GM12878 (cell line): ENCODE data around the gene PLP1. TPM values are rescaled to one million over a fixed set of nuclear protein-coding genes. Genes with fewer than 3 reads are reported as not detected.

ENCODE experiments used
- ATAC-seq: fragments of 200-7000 bp; cut with Tn5 transposase; 3 replicates; pipeline ENCODE4 v1.9.1; 2020; ENCODE audit warnings: mild to moderate bottlenecking, moderate library complexity
- Bru-seq: library from RNA; stranded (reverse); fragments of 400-500 nt; gene quantifications from one replicate; lab custom pipeline; 2021; lab: Mats Ljungman, UMichigan
- BruChase-seq, 2 experiments: library from RNA; stranded (reverse); fragments of 400-500 nt; gene quantifications; one replicate each; lab custom pipeline; 2021; lab: Mats Ljungman, UMichigan
- BruUV-seq: library from RNA; stranded (reverse); fragments of 400-500 nt; replicated peaks from 2 replicates; lab custom pipeline; 2021; lab: Mats Ljungman, UMichigan
- CTCF ChIA-PET: fragments of 300-600 bp; sonication (Branson Sonifier 250); formaldehyde crosslinking; extraction: SDS; loops from one replicate; lab custom pipeline; 2021; ENCODE audit warnings: inconsistent platforms; lab: Yijun Ruan, JAX
- POLR2A ChIA-PET: fragments of 350-600 bp; formaldehyde crosslinking; extraction: SDS; loops from one replicate; lab custom pipeline; 2021; ENCODE audit warnings: inconsistent platforms; lab: Charles Lee
- RAD21 ChIA-PET: fragments of 300-600 bp; sonication (Branson Sonifier 250); formaldehyde crosslinking; loops from one replicate; lab custom pipeline; 2023; ENCODE audit warnings: antibody characterized with exemption; ENCODE audit not compliant: unreplicated experiment; lab: Charles Lee
- SMC1A ChIA-PET: fragments of 300-600 bp; sonication (Branson Sonifier 250); formaldehyde crosslinking; loops from one replicate; lab custom pipeline; 2023; ENCODE audit not compliant: unreplicated experiment, uncharacterized antibody; lab: Charles Lee
- DNase-seq: peaks from one replicate; pipeline ENCODE4 v3.0.0-alpha.2; 2011; ENCODE audit warnings: low read depth, low spot score
- FAIRE-seq: peaks from 3 replicates; lab custom pipeline; 2011; peaks lifted over from hg19 to GRCh38; lab: Jason Lieb, UNC
- H2AFZ ChIP-seq: 2 replicates; pipeline ENCODE4 v1.6.0; 2011; ENCODE audit warnings: low read depth, low read length, control low read depth; ENCODE audit not compliant: control insufficient read depth
- H3K27ac ChIP-seq: 2 replicates; pipeline ENCODE4 v1.5.1; 2011; ENCODE audit warnings: control low read depth; ENCODE audit not compliant: control insufficient read depth, insufficient read depth
- H3K27me3 ChIP-seq, 2 experiments: replicated peaks in 1 of 2; 2 replicates each; pipeline versions ENCODE4 v1.6.0 to v1.6.1; 2011; ENCODE audit warnings: low read length in 1 of 2; ENCODE audit not compliant: control insufficient read depth in 2 of 2, insufficient read depth in 2 of 2
- H3K36me3 ChIP-seq, 2 experiments: 2 replicates each; pipeline ENCODE4 v1.5.1; 2011; ENCODE audit warnings: low read length in 1 of 2; ENCODE audit not compliant: control insufficient read depth in 2 of 2, insufficient read depth in 2 of 2
- H3K4me1 ChIP-seq: 2 replicates; pipeline ENCODE4 v1.6.1; 2011; ENCODE audit warnings: mild to moderate bottlenecking, low read length, moderate library complexity, mixed read lengths; ENCODE audit not compliant: control insufficient read depth, insufficient read depth
- H3K4me2 ChIP-seq: 2 replicates; pipeline ENCODE4 v1.6.0; 2011; ENCODE audit warnings: control low read depth; ENCODE audit not compliant: control insufficient read depth, insufficient read depth
- H3K4me3 ChIP-seq: fragments of 200-600 bp; sonication (generic); 2 replicates; pipeline ENCODE4 v1.5.1; 2016
- H3K79me2 ChIP-seq: 2 replicates; pipeline ENCODE4 v1.6.0; 2011; ENCODE audit warnings: low read length; ENCODE audit not compliant: control insufficient read depth, insufficient read depth
- H3K9ac ChIP-seq: 2 replicates; pipeline ENCODE4 v1.8.0; 2011; ENCODE audit warnings: low read length, control low read depth, mixed read lengths; ENCODE audit not compliant: control insufficient read depth, insufficient read depth
- H3K9me3 ChIP-seq: replicated peaks from 3 replicates; pipeline ENCODE4 v1.5.1; 2011; ENCODE audit warnings: mild to moderate bottlenecking, low read length; ENCODE audit not compliant: control insufficient read depth, insufficient read depth
- H4K20me1 ChIP-seq: 2 replicates; pipeline ENCODE4 v1.6.0; 2011; ENCODE audit not compliant: control insufficient read depth, insufficient read depth
- JUNB ChIP-seq: IDR thresholded peaks from 2 replicates; pipeline ENCODE4 v1.6.1; 2016; ENCODE audit warnings: antibody characterized with exemption, mild to moderate bottlenecking
- RELB ChIP-seq: fragments of 450-650 bp; IDR thresholded peaks from 2 replicates; pipeline ENCODE4 v1.6.1; 2017; ENCODE audit warnings: low read depth, mild to moderate bottlenecking, moderate library complexity
- STAT3 ChIP-seq: IDR thresholded peaks from 2 replicates; pipeline ENCODE4 v1.6.1; 2011; ENCODE audit warnings: low read depth, low read length, improper control_type of control experiment
- WGBS: methylation state at CpG from one replicate; pipeline ENCODE4 v1.1.6; 2016; ENCODE audit warnings: low lambda C conversion rate; ENCODE audit not compliant: insufficient replicate concordance, insufficient coverage; ENCODE audit errors: missing lambda C conversion rate; 5-methylcytosine and 5-hydroxymethylcytosine counted together
- in situ Hi-C: fragments of 300-500 bp; cut with MboI; formaldehyde crosslinking; loops from 9 replicates; pipeline ENCODE4 v1.14.3; 2018; ENCODE audit warnings: mixed read lengths
- intact Hi-C: fragments of 100-400 bp; cut with micrococcal nuclease; formaldehyde crosslinking; loops from one replicate; pipeline ENCODE4 v1.14.2; 2022; ENCODE audit not compliant: unreplicated experiment
- long read RNA-seq, 2 experiments: library from polyadenylated mRNA; unstranded; transcript quantifications; one replicate each; pipeline ENCODE4 v2.0.0, GENCODE V29; 2019 to 2020
- polyA minus RNA-seq, 3 experiments: library from RNA; depleted of rRNA, polyadenylated mRNA; stranded (reverse); fragments of >200 nt; gene quantifications; 2 replicates each; pipeline ENCODE4 v1.2.3, GENCODE V29; 2011
- polyA plus RNA-seq, 11 experiments: library from polyadenylated mRNA; depleted of rRNA in 4 of 11; unstranded in 6 of 11; stranded (reverse) in 5 of 11; fragments of >200 nt; fragmentation: Nextera tagmentation in 4 of 11; fragmentation: Illumina TruSeq in 1 of 11; extraction: Ambion mirVana in 4 of 11; extraction: Trizol in 1 of 11; gene quantifications; 1 replicate in 1 of 11; 2 replicates in 10 of 11; pipeline versions ENCODE4 v1.2.1 to v1.2.3, GENCODE V29; 2011 to 2016; ENCODE audit warnings: inconsistent platforms in 2 of 11, missing spikeins in 2 of 11, low read depth in 1 of 11
- total RNA-seq, 4 experiments: library from RNA; depleted of rRNA in 3 of 4; stranded (reverse); fragments of >200 nt in 3 of 4; fragmentation: Illumina TruSeq in 1 of 4; extraction: Trizol in 1 of 4; gene quantifications; 2 replicates each; pipeline versions ENCODE4 v1.2.1 to v1.2.3, GENCODE V29; 2013 to 2021

PLP1 gene
- not detected in 2 replicates for total RNA-seq (2013; cell fraction: nucleolus; rRNA removed)
- total RNA-seq (2014; rRNA removed) (not detected in 2 replicates), total RNA-seq (2014; rRNA removed; fragmentation: Illumina TruSeq; extraction: Trizol) (not detected in 2 replicates), total RNA-seq (2021) (not detected in 2 replicates), polyA plus RNA-seq (2011; rRNA removed) (not detected in 2 replicates), polyA plus RNA-seq (2014; fragmentation: Illumina TruSeq; extraction: Trizol) (not detected in 2 replicates), polyA plus RNA-seq (2014; fragmentation: Nextera tagmentation; extraction: Ambion mirVana) (not detected), polyA plus RNA-seq (2014; rRNA removed) (not detected in 2 replicates), polyA plus RNA-seq (2016; fragmentation: Nextera tagmentation; extraction: Ambion mirVana) (not detected), polyA minus RNA-seq (2011; rRNA and poly(A)+ RNA removed) (not detected in 2 replicates), Bru-seq, nascent RNA (not detected), BruChase-seq, experiment 1, labeled RNA remaining after a 6-hour chase (not detected), BruChase-seq, experiment 2, labeled RNA remaining after a 2-hour chase (not detected)
- not detected for polyA plus RNA-seq (2011; ENCODE audit: low read depth)
- polyA plus RNA-seq (2011; cell fraction: cytosol; rRNA removed): not detected in 2 replicates
- polyA plus RNA-seq (2011; cell fraction: nucleus; rRNA removed): not detected in 2 replicates
- not detected in 2 replicates for polyA plus RNA-seq (2012)
- not detected in 2 replicates for polyA minus RNA-seq (2011; cell fraction: cytosol; rRNA and poly(A)+ RNA removed)
- 0.10 TPM in 1 of 2 replicates, not detected in the other for polyA minus RNA-seq (2011; cell fraction: nucleus; rRNA and poly(A)+ RNA removed)
- long read RNA-seq, experiment 1: 0 reads
- long read RNA-seq, experiment 2: 0 reads

GRCh38 chrX:103776546-103776945 lies at the start of gene PLP1:
TSS of gene PLP1 (plus strand) at chrX:103776840. CDS start at chrX:103776996, 156 bp downstream.
- no peak for FAIRE-seq
- ChIA-PET POLR2A (no interaction called here), SMC1A (interaction anchor here (1.7 kb wide), 1 partner anchor 17 kb away, joined by 5 read pairs; no protein-coding TSS in a partner anchor), CTCF (interaction anchor here (0.7 kb wide), 1 partner anchor 243 kb away, joined by 3 read pairs; no protein-coding TSS in a partner anchor), RAD21 (no interaction called here)
- 4% methylated on average over 2 of the region's 2 CpGs for WGBS
- H3K9ac ChIP-seq: no peak within 1 kb of the TSS
- H4K20me1 ChIP-seq: no peaks in the 10 kb centered on the region
- TF ChIP-seq JUNB (no peak), RELB (no peak), STAT3 (no peak)
- H3K79me2 ChIP-seq: no peaks in the 10 kb centered on the region
- BruUV-seq: no TSS peak
- H2AFZ ChIP-seq: no peak within 1 kb of the TSS
- H3K27ac ChIP-seq: no peak within 1 kb of the TSS
- no peak within 1 kb of the TSS for H3K4me2 ChIP-seq
- intact Hi-C loops (no loop called here), in situ Hi-C loops (no loop called here)
- peaks cover 2 to 3% of the 10 kb centered on the region in 2 experiments; a peak in 3 of 4 replicates for H3K27me3 ChIP-seq
- no peak for DNase-seq
- H3K9me3 ChIP-seq: no peaks in the 10 kb centered on the region
- H3K36me3 ChIP-seq: no peaks in the 10 kb centered on the region
- no peak within 1 kb of the TSS for H3K4me3 ChIP-seq
- no peaks in the 10 kb centered on the region for H3K4me1 ChIP-seq
- no peak for ATAC-seq
